CD8-positive, alpha-beta memory T cell (primary cell): ENCODE data around the gene SVIL. TPM values are rescaled to one million over a fixed set of nuclear protein-coding genes. Genes with fewer than 3 reads are reported as not detected.
A peak's percentile ranks its signal among the peaks of the same experiment; 100 is the strongest.
"Not testable (repeated sequence)": the region's sequence is repeated elsewhere in the genome, so short reads cannot be mapped to it uniquely, and the experiment has no call there.

Source experiments
- CTCF ChIA-PET: fragments of 350-600 bp; sonication (Branson Sonifier 250); formaldehyde crosslinking; loops from one replicate; lab custom pipeline; 2021; ENCODE audit warnings: antibody characterized with exemption; lab: Charles Lee
- POLR2A ChIA-PET: fragments of 350-600 bp; sonication (Branson Sonifier 250); formaldehyde crosslinking; loops from one replicate; lab custom pipeline; 2021; ENCODE audit warnings: antibody characterized with exemption; lab: Charles Lee
- DNase-seq, 5 donors: peaks; one replicate each; pipeline versions ENCODE4 v3.0.0 to v3.0.0-alpha.2; 2020 to 2022; ENCODE audit warnings: mixed read lengths in 1 of 5
- H3K27ac ChIP-seq: one replicate; pipeline ENCODE4 v1.7.0; 2013; ENCODE audit warnings: low read depth, mild to moderate bottlenecking, low read length, moderate library complexity
- H3K27me3 ChIP-seq: 2 replicates; pipeline ENCODE4 v1.7.0; 2013; ENCODE audit warnings: low read length, mild to moderate bottlenecking; ENCODE audit not compliant: insufficient read depth, poor library complexity, severe bottlenecking
- H3K36me3 ChIP-seq: 2 replicates; pipeline ENCODE4 v1.7.0; 2013; ENCODE audit warnings: mild to moderate bottlenecking, low read length, moderate library complexity; ENCODE audit not compliant: insufficient read depth
- H3K4me1 ChIP-seq: 2 replicates; pipeline ENCODE4 v1.7.0; 2013; ENCODE audit warnings: mild to moderate bottlenecking, low read length, moderate library complexity; ENCODE audit not compliant: insufficient read depth
- H3K4me3 ChIP-seq: 2 replicates; pipeline ENCODE4 v1.7.0; 2013; ENCODE audit warnings: mild to moderate bottlenecking, low read length
- H3K9me3 ChIP-seq: 2 replicates; pipeline ENCODE4 v1.7.0; 2013; ENCODE audit warnings: mild to moderate bottlenecking, low read length
- H3K27ac Mint-ChIP-seq, 8 donors: one replicate each; pipeline ENCODE4 v1.8.0; 2020 to 2021; ENCODE audit warnings: mixed read lengths in 8 of 8, mild to moderate bottlenecking in 6 of 8, inconsistent platforms in 3 of 8, moderate library complexity in 3 of 8
- H3K27me3 Mint-ChIP-seq, 2 donors: one replicate each; pipeline ENCODE4 v1.8.0; 2020 to 2021; ENCODE audit warnings: mixed read lengths in 2 of 2, mild to moderate bottlenecking in 1 of 2, moderate library complexity in 1 of 2
- H3K36me3 Mint-ChIP-seq, 3 donors: one replicate each; pipeline ENCODE4 v1.8.0; 2020 to 2021; ENCODE audit warnings: mixed read lengths in 3 of 3, inconsistent platforms in 1 of 3, mild to moderate bottlenecking in 1 of 3
- H3K4me1 Mint-ChIP-seq, 3 donors: one replicate each; pipeline ENCODE4 v1.8.0; 2020 to 2021; ENCODE audit warnings: mixed read lengths in 3 of 3, inconsistent platforms in 1 of 3, mild to moderate bottlenecking in 1 of 3
- H3K4me3 Mint-ChIP-seq, 7 donors: one replicate each; pipeline ENCODE4 v1.8.0; 2020 to 2021; ENCODE audit warnings: mixed read lengths in 7 of 7, mild to moderate bottlenecking in 6 of 7, moderate library complexity in 4 of 7, inconsistent platforms in 2 of 7
- H3K9me3 Mint-ChIP-seq, 5 donors: one replicate each; pipeline ENCODE4 v1.8.0; 2020 to 2022; ENCODE audit warnings: mixed read lengths in 5 of 5, mild to moderate bottlenecking in 3 of 5, moderate library complexity in 2 of 5, inconsistent platforms in 1 of 5
- polyA plus RNA-seq: library from polyadenylated mRNA; unstranded; fragments of 300-500 nt; fragmentation: Illumina TruSeq; gene quantifications from one replicate; pipeline ENCODE4 v1.2.3, GENCODE V29; 2021
- total RNA-seq, 2 experiments: library from RNA; stranded (reverse); gene quantifications; one replicate each; pipeline ENCODE4 v1.2.3, GENCODE V29; 2021

SVIL gene
- total and polyA plus RNA-seq, 3 experiments from 2014 or later: 4.2 to 9.2 (median 5.9) TPM

- no peak overlapping the region for H3K4me3 ChIP-seq
- H3K4me1 ChIP-seq: no peaks in the 10 kb centered on the region
- H3K9me3 ChIP-seq: no peaks in the 10 kb centered on the region
- no peaks in the 10 kb centered on the region for H3K36me3 ChIP-seq
- H3K27me3 ChIP-seq: no peaks in the 10 kb centered on the region
- no peak overlapping the region for H3K27ac ChIP-seq
- ChIA-PET CTCF (no interaction called here), POLR2A (no interaction called here)
- H3K36me3 Mint-ChIP-seq: peaks cover 6 to 20% (median 10%) of the 10 kb centered on the region in 3 donors
- H3K27me3 Mint-ChIP-seq: peaks cover 0 to 2% of the 10 kb centered on the region in 2 donors
- H3K9me3 Mint-ChIP-seq: no peaks in the 10 kb centered on the region
- DNase-seq: no peak
- no peak overlapping the region for H3K4me3 Mint-ChIP-seq
- peak overlapping the region in 2 of 8 donors; percentile 24 to 91 for H3K27ac Mint-ChIP-seq
- peaks cover 0 to 8% (median 7%) of the 10 kb centered on the region in 3 donors for H3K4me1 Mint-ChIP-seq
These were observed 182.8 kb downstream of the SVIL start for GRCh38 chr10:29451946-29452345.

- H3K27me3 Mint-ChIP-seq: peaks cover 0 to 2% of the 10 kb centered on the region in 2 donors
- no peaks in the 10 kb centered on the region for H3K27me3 ChIP-seq
- H3K27ac Mint-ChIP-seq: no peak overlapping the region
- H3K4me3 Mint-ChIP-seq: peak overlapping the region in 1 of 7 donors; percentile 66
- ChIA-PET CTCF (interaction anchor here (1.0 to 1.4 kb wide), 2 partner anchors 10 to 140 kb away, joined by 4 to 5 read pairs; no protein-coding TSS in a partner anchor), POLR2A (no interaction called here)
- DNase-seq: no peak
- H3K9me3 ChIP-seq: no peaks in the 10 kb centered on the region
- no peaks in the 10 kb centered on the region for H3K36me3 ChIP-seq
- peaks cover 4 to 10% (median 8%) of the 10 kb centered on the region in 3 donors for H3K4me1 Mint-ChIP-seq
- H3K9me3 Mint-ChIP-seq: no peaks in the 10 kb centered on the region
- no peaks in the 10 kb centered on the region for H3K4me1 ChIP-seq
- no peak overlapping the region for H3K27ac ChIP-seq
- peaks cover 2 to 13% (median 5%) of the 10 kb centered on the region in 3 donors for H3K36me3 Mint-ChIP-seq
- H3K4me3 ChIP-seq: no peak overlapping the region
These were observed 184.4 kb downstream of the SVIL start for GRCh38 chr10:29450405-29450804.

- H3K4me1 ChIP-seq, H3K27me3 Mint-ChIP-seq, H3K9me3 Mint-ChIP-seq, H3K36me3 ChIP-seq, H3K36me3 Mint-ChIP-seq, H3K27ac ChIP-seq, H3K9me3 ChIP-seq, POLR2A ChIA-PET, H3K27me3 ChIP-seq, H3K4me3 ChIP-seq: not testable (repeated sequence)
- Mint-ChIP-seq H3K4me1 (peaks cover 6 to 12% (median 8%) of the 10 kb centered on the region in 3 donors), H3K4me3 (peak overlapping the region in 1 of 7 donors; percentile 66), H3K27ac (peak overlapping the region in 1 of 8 donors; percentile 56)
- DNase-seq: peak; percentile 46 to 71 (median 60)
- CTCF ChIA-PET: interaction anchor here (0.7 to 2.0 kb wide), 11 partner anchors 9 to 821 kb away, joined by 3 to 8 read pairs (median 4); no protein-coding TSS in a partner anchor
These were observed 185.8 kb downstream of the SVIL start for GRCh38 chr10:29448756-29449592.

GRCh38 chr10:29448125-29448524 lies 186.6 kb downstream of the SVIL start:
- CTCF ChIA-PET: interaction anchor here (0.7 to 2.0 kb wide), 10 partner anchors 10 to 820 kb away, joined by 3 to 8 read pairs (median 4); no protein-coding TSS in a partner anchor
- H3K4me3 ChIP-seq: no peak overlapping the region
- no peak for DNase-seq
- H3K4me3 Mint-ChIP-seq: no peak overlapping the region
- H3K27ac Mint-ChIP-seq: no peak overlapping the region
- H3K9me3 ChIP-seq: no peaks in the 10 kb centered on the region
- no peaks in the 10 kb centered on the region for H3K9me3 Mint-ChIP-seq
- no peaks in the 10 kb centered on the region for H3K4me1 ChIP-seq
- H3K27me3 ChIP-seq: no peaks in the 10 kb centered on the region
- H3K36me3 Mint-ChIP-seq: peaks cover 0 to 3% (median 0%) of the 10 kb centered on the region in 3 donors
- H3K4me1 Mint-ChIP-seq: peaks cover 6 to 12% (median 8%) of the 10 kb centered on the region in 3 donors
- no peaks in the 10 kb centered on the region for H3K36me3 ChIP-seq
- H3K27me3 Mint-ChIP-seq: peaks cover 0 to 2% of the 10 kb centered on the region in 2 donors
- POLR2A ChIA-PET: no interaction called here
- H3K27ac ChIP-seq: no peak overlapping the region

GRCh38 chr10:29446327-29446726 lies 188.4 kb downstream of the SVIL start:
- Histone ChIP-seq H3K4me1 (no peaks in the 10 kb centered on the region), H3K27me3 (no peaks in the 10 kb centered on the region), H3K27ac (no peak overlapping the region), H3K4me3 (no peak overlapping the region), H3K36me3 (no peaks in the 10 kb centered on the region), H3K9me3 (no peaks in the 10 kb centered on the region)
- Mint-ChIP-seq H3K4me1 (peaks cover 6 to 12% (median 8%) of the 10 kb centered on the region in 3 donors), H3K27ac (no peak overlapping the region), H3K27me3 (no peaks in the 10 kb centered on the region), H3K9me3 (no peaks in the 10 kb centered on the region), H3K36me3 (peaks cover 0 to 2% (median 0%) of the 10 kb centered on the region in 3 donors), H3K4me3 (no peak overlapping the region)
- ChIA-PET CTCF (interaction anchor here (0.7 to 1.2 kb wide), 4 partner anchors 10 to 50 kb away, joined by 3 to 4 read pairs (median 3); no protein-coding TSS in a partner anchor), POLR2A (no interaction called here)
- DNase-seq: no peak

- no peaks in the 10 kb centered on the region for H3K36me3 ChIP-seq
- peaks cover 4 to 8% (median 6%) of the 10 kb centered on the region in 3 donors for H3K4me1 Mint-ChIP-seq
- no peaks in the 10 kb centered on the region for H3K27me3 Mint-ChIP-seq
- no peak overlapping the region for H3K27ac ChIP-seq
- no peaks in the 10 kb centered on the region for H3K4me1 ChIP-seq
- peaks cover 2 to 7% (median 7%) of the 10 kb centered on the region in 5 donors for H3K9me3 Mint-ChIP-seq
- ChIA-PET POLR2A (no interaction called here), CTCF (no interaction called here)
- no peaks in the 10 kb centered on the region for H3K9me3 ChIP-seq
- H3K27ac Mint-ChIP-seq: no peak overlapping the region
- H3K36me3 Mint-ChIP-seq: peaks cover 6 to 13% (median 7%) of the 10 kb centered on the region in 3 donors
- no peaks in the 10 kb centered on the region for H3K27me3 ChIP-seq
- DNase-seq: no peak
- H3K4me3 ChIP-seq: no peak overlapping the region
- H3K4me3 Mint-ChIP-seq: no peak overlapping the region
These were observed 190.8 kb downstream of the SVIL start for GRCh38 chr10:29443745-29444523.

GRCh38 chr10:29440981-29441380 lies 193.8 kb downstream of the SVIL start:
- Histone ChIP-seq H3K9me3 (peaks cover 9% of the 10 kb centered on the region), H3K27me3 (no peaks in the 10 kb centered on the region), H3K4me3 (no peak overlapping the region), H3K4me1 (no peaks in the 10 kb centered on the region), H3K27ac (no peak overlapping the region), H3K36me3 (no peaks in the 10 kb centered on the region)
- Mint-ChIP-seq H3K36me3 (peaks cover 5 to 36% (median 9%) of the 10 kb centered on the region in 3 donors), H3K27me3 (no peaks in the 10 kb centered on the region), H3K9me3 (peaks cover 12 to 26% (median 17%) of the 10 kb centered on the region in 5 donors), H3K4me3 (no peak overlapping the region), H3K4me1 (peaks cover 0 to 6% (median 5%) of the 10 kb centered on the region in 3 donors), H3K27ac (no peak overlapping the region)
- CTCF ChIA-PET: interaction anchor here (1.4 kb wide), 1 partner anchor 9 kb away, joined by 5 read pairs; no protein-coding TSS in a partner anchor
- no peak for DNase-seq
- POLR2A ChIA-PET: no interaction called here
